IPS-15b (cell line): ENCODE data around the gene GADD45G.

Source experiments
- H3K27me3 ChIP-seq: one replicate; pipeline ENCODE4 v1.6.1; 2013; ENCODE audit warnings: low read length; ENCODE audit not compliant: control insufficient read depth, insufficient read depth
- H3K36me3 ChIP-seq: one replicate; pipeline ENCODE4 v1.6.1; 2013; ENCODE audit warnings: low read length; ENCODE audit not compliant: control insufficient read depth, insufficient read depth
- H3K4me1 ChIP-seq: one replicate; pipeline ENCODE4 v1.6.1; 2013; ENCODE audit warnings: mild to moderate bottlenecking, low read length; ENCODE audit not compliant: control insufficient read depth, insufficient read depth
- H3K4me3 ChIP-seq: one replicate; pipeline ENCODE4 v1.5.1; 2013; ENCODE audit warnings: low read depth, low read length
- H3K9ac ChIP-seq: one replicate; pipeline ENCODE4 v1.6.1; 2013; ENCODE audit warnings: low read depth, mild to moderate bottlenecking, low read length
- H3K9me3 ChIP-seq: one replicate; pipeline ENCODE4 v1.6.1; 2013; ENCODE audit warnings: mild to moderate bottlenecking, low read length; ENCODE audit not compliant: control insufficient read depth, insufficient read depth

GADD45G gene

GRCh38 chr9:89576404-89576839 lies 28.4 kb upstream of the GADD45G start:
- H3K9ac ChIP-seq, result no peak overlapping the region
- H3K4me3 ChIP-seq, result no peak overlapping the region
- no peaks in the 10 kb centered on the region for H3K4me1 ChIP-seq
- H3K27me3 ChIP-seq, result no peaks in the 10 kb centered on the region
- no peaks in the 10 kb centered on the region for H3K9me3 ChIP-seq
- H3K36me3 ChIP-seq, result no peaks in the 10 kb centered on the region

DNA sequence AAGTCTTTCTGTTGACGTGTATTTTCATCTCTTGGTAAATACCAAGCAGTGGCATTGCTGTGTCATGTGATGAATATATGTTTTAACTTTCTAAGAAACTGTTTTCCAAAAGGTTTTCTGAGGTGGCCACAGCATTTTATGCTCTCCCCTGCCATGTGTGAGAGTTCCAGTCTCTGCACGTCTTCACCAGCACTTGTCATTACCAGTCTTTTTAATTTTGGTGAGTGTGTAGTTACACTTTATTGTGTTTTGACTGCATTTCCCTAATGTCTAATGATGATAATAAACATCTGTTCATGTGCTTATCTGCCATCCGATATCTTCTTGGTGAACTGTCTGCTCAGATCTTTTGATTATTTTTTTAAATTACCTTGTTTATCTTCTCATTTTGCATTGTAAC lies 27.4 kb upstream of the GADD45G start:
- H3K4me3 ChIP-seq, result no peak overlapping the region
- no peaks in the 10 kb centered on the region for H3K9me3 ChIP-seq
- H3K9ac ChIP-seq, result no peak overlapping the region
- no peaks in the 10 kb centered on the region for H3K4me1 ChIP-seq
- H3K36me3 ChIP-seq, result no peaks in the 10 kb centered on the region
- no peaks in the 10 kb centered on the region for H3K27me3 ChIP-seq

DNA sequence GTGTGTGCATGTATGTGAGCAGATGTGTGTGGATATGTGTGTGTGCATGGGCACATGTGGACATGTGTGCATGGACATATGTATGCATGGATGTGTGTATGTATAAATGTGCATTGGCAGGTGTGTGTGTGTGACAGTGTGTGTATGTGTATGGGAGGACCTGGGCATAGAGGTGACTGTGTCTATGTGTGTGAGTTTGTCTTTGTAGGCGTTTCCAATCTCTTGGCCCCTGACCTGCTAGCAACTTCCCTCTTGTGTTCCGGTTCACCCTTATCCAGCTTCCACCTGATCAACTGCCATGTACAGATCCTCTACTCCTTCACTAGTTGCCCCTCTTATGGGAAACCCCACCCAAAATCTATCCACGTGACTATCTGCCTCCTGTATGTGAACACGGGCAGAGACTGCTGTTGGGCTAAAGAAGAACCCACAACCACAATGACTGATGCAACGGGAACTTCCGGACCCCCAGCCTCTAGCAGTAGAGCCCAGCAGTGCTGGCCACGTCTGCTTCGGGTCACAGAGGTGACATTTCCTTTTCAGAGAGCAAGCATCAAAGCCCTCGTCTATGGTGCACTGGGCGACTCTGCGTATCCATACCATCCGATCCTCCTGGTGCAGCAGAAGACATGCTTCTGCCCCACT lies 24.9 kb upstream of the GADD45G start:
- H3K9me3 ChIP-seq, result no peaks in the 10 kb centered on the region
- no peak overlapping the region for H3K9ac ChIP-seq
- H3K4me3 ChIP-seq, result no peak overlapping the region
- no peaks in the 10 kb centered on the region for H3K27me3 ChIP-seq
- no peaks in the 10 kb centered on the region for H3K36me3 ChIP-seq
- no peaks in the 10 kb centered on the region for H3K4me1 ChIP-seq

DNA sequence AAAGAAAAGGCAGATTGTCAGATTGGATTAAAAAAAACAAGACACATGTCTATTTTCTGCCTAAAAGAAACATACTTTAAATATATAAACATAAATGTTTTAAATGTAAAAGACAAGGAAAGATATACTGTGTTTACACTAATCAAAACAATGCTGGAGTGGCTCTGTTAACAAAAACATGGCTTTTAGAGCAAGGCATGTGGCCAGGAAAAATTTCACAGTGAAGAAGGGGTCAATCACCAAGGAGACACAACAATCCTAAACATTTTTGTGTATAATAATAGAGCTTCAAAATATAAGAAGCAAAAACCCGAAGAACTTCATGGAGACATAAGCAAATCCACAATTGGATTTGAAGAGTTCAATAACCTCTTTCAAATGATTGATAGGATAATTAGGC lies 18.5 kb upstream of the GADD45G start:
- Histone ChIP-seq H3K4me3 (no peak overlapping the region), H3K36me3 (no peaks in the 10 kb centered on the region), H3K9ac (no peak overlapping the region), H3K9me3 (no peaks in the 10 kb centered on the region), H3K27me3 (no peaks in the 10 kb centered on the region), H3K4me1 (no peaks in the 10 kb centered on the region)

DNA sequence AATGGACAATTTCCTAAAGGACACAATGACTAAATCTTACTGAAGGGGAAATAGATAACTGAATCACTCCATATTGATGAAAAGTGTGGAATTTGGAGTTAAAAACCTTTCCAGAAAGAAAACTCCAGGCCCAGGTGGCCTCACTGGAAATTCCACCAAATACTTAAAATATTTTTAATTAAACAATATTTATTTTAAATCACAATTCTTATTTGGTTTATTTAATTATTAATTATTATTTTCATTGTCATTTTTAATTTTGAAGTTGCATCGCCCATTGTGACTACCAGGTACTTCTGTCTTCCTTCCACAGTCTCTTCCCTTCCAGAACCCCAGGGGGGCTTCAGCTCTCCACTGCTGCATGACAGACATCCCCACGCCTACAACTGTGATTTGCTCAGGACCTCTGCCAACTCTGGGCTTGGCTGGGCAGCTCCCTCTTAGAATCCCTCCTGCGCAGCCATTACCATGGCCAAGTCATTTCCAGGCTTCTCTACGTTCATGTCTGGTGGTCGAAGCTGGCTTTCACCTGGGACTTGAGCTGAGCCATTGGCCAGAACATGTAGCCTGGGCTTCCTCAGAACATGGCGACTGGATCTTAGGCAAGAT lies 16.4 kb upstream of the GADD45G start:
- Histone ChIP-seq H3K36me3 (no peaks in the 10 kb centered on the region), H3K4me3 (no peak overlapping the region), H3K9ac (no peak overlapping the region), H3K9me3 (no peaks in the 10 kb centered on the region), H3K4me1 (no peaks in the 10 kb centered on the region), H3K27me3 (no peaks in the 10 kb centered on the region)

GRCh38 chr9:89590415-89590814 lies 14.4 kb upstream of the GADD45G start:
- Histone ChIP-seq H3K27me3 (no peaks in the 10 kb centered on the region), H3K9me3 (no peaks in the 10 kb centered on the region), H3K4me3 (no peak overlapping the region), H3K9ac (no peak overlapping the region), H3K4me1 (no peaks in the 10 kb centered on the region), H3K36me3 (no peaks in the 10 kb centered on the region)

DNA sequence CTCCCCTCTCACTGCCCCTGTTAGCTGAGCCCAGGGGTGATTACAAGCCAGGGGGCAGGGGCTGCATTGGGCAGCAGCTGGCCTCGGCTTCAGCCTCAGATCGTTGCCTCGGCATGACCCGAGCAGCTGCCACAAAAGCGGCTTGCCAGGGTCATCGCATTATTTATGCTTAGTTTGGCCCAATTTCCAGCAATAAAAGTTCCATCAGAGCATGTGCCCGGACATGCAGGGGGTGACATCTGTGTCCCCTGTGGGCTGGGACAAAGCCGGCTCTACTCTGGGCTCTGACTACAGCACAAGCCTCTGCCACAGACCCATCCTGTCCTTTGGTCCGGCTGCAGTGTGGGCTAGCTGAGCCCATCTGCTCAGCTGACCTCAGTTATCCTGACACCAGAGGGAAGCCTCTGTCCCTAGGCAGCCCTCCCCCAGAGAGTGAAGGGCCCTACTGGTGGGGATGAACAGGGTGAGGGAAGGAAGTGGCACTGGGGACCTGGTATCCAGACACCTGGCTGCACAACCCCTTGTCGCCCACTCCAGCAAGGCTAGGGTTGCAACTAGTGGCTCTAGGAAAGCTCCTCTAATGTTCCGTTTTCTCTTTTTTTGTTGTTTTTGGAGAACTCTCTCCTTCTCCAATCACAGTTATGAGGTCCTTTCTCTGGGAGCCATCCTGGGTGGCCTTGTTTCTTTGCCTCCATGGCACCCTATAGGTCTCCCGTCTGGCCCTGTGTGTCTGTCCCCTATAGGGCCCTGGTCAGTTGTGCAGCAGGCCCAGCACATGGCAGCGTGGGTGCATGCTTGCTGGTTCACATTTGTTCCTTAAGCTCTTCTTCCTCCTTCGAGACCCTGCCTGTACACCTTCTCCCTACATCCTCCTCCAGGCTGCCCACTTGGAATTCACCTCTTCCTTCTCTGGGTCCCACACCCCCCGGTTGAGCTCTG lies 13.3 kb upstream of the GADD45G start:
- H3K9ac ChIP-seq, result no peak overlapping the region

DNA sequence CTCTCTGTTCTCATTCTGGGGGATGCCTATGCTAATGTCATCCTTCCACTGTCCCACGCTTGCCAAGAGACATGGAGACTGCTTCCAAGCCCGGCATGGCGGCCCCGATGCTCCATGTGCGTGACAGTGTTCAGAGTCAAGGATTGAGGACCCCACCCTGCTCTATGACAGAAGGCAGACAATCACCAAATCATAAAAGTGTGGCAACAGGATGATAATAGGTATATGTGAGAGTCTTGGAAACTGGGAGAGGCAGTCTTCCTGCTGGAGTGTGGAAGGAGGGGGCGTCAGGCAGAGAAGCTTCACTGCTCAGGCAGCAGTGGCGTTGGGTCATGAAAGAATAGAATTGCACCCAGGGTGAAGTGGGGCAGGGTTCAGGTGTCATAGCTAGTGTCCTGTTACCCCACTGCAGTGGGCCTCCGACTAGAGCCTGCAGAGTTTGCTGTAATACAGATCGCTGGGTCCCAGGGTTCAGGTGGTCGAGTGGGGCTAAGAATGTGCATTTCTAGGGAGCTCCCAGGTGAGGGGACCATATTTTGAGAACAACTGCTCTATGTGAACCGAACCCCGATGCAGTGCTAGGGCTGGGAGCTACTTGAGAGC lies 12.5 kb upstream of the GADD45G start:
- H3K4me1 ChIP-seq, result no peaks in the 10 kb centered on the region
- no peaks in the 10 kb centered on the region for H3K27me3 ChIP-seq
- H3K9ac ChIP-seq, result no peak overlapping the region
- no peaks in the 10 kb centered on the region for H3K36me3 ChIP-seq
- no peaks in the 10 kb centered on the region for H3K9me3 ChIP-seq
- no peak overlapping the region for H3K4me3 ChIP-seq

More for the DNA sequence above, 13.3 kb upstream of the GADD45G start:
- Histone ChIP-seq H3K4me1 (no peaks in the 10 kb centered on the region), H3K27me3 (no peaks in the 10 kb centered on the region), H3K9me3 (no peaks in the 10 kb centered on the region), H3K36me3 (no peaks in the 10 kb centered on the region), H3K4me3 (no peak overlapping the region)

DNA sequence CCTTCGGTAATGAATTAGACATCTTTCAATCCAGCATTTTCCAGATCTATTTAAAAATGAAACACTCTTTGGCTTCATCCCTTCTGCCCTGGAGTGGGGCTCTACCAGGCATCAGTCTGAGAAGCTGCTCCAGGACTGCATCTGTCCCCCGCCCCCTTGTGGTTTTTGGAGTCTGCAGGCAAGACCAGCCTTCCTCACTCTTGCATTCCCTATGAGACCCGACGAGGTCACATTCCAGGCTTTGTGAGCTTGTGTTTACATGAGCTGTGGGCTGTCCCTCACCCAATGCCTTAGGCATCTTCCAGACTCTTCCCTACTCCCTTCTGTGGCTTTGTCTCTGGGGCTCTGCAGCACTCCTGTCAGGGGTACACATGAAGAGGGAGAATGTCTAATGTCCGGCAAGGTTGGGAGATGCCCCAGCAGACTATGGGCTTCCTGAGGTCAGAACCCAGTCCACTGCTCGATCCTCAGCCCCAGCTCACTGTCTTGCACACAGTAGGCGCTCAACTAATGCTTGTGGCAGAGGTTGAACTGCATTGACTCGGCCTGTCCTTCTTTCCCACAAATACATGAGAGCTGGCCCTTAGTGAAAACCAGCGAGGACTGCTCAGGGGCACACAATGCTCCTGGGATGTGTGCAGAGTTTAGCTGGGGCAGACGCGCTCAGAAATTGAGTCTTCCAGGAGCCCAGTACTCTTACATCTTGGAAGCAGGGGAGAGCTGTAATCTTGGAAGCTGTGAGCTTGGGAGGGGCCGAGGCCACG lies 11.7 kb upstream of the GADD45G start:
- H3K36me3 ChIP-seq, result no peaks in the 10 kb centered on the region
- no peaks in the 10 kb centered on the region for H3K4me1 ChIP-seq
- H3K9me3 ChIP-seq, result no peaks in the 10 kb centered on the region
- no peak overlapping the region for H3K4me3 ChIP-seq
- no peaks in the 10 kb centered on the region for H3K27me3 ChIP-seq
- H3K9ac ChIP-seq, result no peak overlapping the region

DNA sequence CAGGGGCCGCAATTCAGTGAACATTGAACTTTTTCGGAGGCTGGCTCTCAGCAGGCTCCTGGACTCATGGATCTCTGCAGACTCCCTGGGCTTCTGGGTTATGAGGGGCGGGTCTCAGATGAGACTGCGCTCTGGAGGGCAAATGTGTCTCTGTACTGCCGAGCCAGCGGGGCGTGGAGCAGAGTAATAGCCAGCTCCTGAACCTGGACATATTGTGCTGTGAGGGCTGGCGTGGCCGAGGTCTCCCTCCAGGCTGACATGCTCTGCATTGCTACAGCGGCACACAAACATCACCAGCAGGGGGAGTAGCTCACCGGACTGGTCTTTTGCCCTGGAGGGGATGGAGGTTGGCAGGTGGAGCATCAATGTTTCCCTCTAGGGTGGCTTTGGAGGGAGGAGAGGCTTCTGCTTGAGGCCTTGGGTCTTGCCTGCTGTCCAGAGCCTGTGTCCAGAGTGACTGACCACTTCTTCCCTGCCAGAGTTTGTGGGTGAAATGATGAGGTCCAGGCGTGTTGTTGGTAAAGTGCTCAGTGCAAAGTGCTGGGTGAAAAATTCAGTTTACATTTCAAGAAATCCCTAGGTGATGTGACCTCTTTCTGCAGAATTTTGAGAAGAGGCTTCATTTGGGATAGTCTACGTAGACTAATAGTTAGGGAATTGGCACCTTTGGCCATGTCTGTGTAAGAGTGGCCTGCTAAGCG lies 10.9 kb upstream of the GADD45G start:
- Histone ChIP-seq H3K36me3 (no peaks in the 10 kb centered on the region), H3K4me3 (no peak overlapping the region), H3K4me1 (no peaks in the 10 kb centered on the region), H3K27me3 (no peaks in the 10 kb centered on the region), H3K9ac (no peak overlapping the region), H3K9me3 (no peaks in the 10 kb centered on the region)
